GM12878 (cell line): ENCODE measurements around the gene PPP1R2.

ENCODE experiments used
- ATF2 ChIP-seq: IDR thresholded peaks from 2 replicates; pipeline ENCODE4 v1.6.1; 2012; ENCODE audit warnings: low read length, inconsistent platforms
- CBX3 ChIP-seq: fragments of 200-600 bp; sonication (generic); IDR thresholded peaks from 2 replicates; pipeline ENCODE4 v1.6.1; 2016; ENCODE audit warnings: low read depth, borderline replicate concordance
- CTCF ChIP-seq, 3 experiments: IDR thresholded peaks in 2 of 3; conservative IDR thresholded peaks in 1 of 3; 2 replicates each; pipeline ENCODE4 v1.5.1; 2011; ENCODE audit warnings: low read depth in 3 of 3, low read length in 3 of 3, mild to moderate bottlenecking in 3 of 3, control low read depth in 2 of 3, moderate library complexity in 2 of 3, inconsistent platforms in 1 of 3, mixed read lengths in 1 of 3; ENCODE audit not compliant: control insufficient read depth in 2 of 3, insufficient read depth in 1 of 3; ENCODE audit errors: extremely low read depth in 1 of 3
- EZH2 ChIP-seq: IDR thresholded peaks from 2 replicates; pipeline ENCODE4 v1.6.1; 2012; ENCODE audit warnings: low read depth, mild to moderate bottlenecking, control low read depth, inconsistent platforms, low read length, borderline replicate concordance; ENCODE audit not compliant: control insufficient read depth
- POLR2AphosphoS5 ChIP-seq: IDR thresholded peaks from 2 replicates; pipeline ENCODE4 v1.6.1; 2011; ENCODE audit warnings: mild to moderate bottlenecking, low read length, inconsistent platforms
- RAD51 ChIP-seq: fragments of 450-650 bp; IDR thresholded peaks from 2 replicates; pipeline ENCODE4 v1.6.1; 2016; ENCODE audit warnings: moderate library complexity, mild to moderate bottlenecking, inconsistent platforms
- RELA ChIP-seq: fragments of 450-650 bp; IDR thresholded peaks from 2 replicates; pipeline ENCODE4 v1.8.0; 2014; ENCODE audit warnings: borderline replicate concordance; ENCODE audit not compliant: partially characterized antibody
- REST ChIP-seq: IDR thresholded peaks from 2 replicates; pipeline ENCODE4 v1.6.1; 2012; ENCODE audit warnings: mild to moderate bottlenecking, low read depth, low read length

- no peak for TF ChIP-seq RAD51
- TF ChIP-seq REST: no peak
- no peak for TF ChIP-seq CTCF (IDR thresholded peaks at IDR 0.05 in 2 of 3, conservative IDR thresholded peaks at IDR 0.05 in 1 of 3; ENCODE audit: control insufficient read depth in 2 of 3, extremely low read depth in 1 of 3, insufficient read depth in 1 of 3, low read depth in 3 of 3, low read length in 3 of 3)
- TF ChIP-seq RELA: no peak
- TF ChIP-seq EZH2: no peak
- TF ChIP-seq CBX3: no peak
- TF ChIP-seq ATF2: no peak
- no peak for TF ChIP-seq POLR2AphosphoS5
These were observed 16.7 kb upstream of the PPP1R2 start for GRCh38 chr3:195559723-195560409.
